ENCODE data around the gene MIER2.
A peak's percentile ranks its signal among the peaks of the same experiment; 100 is the strongest.
"Not testable (repeated sequence)": the region's sequence is repeated elsewhere in the genome, so short reads cannot be mapped to it uniquely, and the experiment has no call there.

Gene MIER2

GRCh38 chr19:281156-281853, 63.3 kb downstream of the MIER2 start:
- DNase-seq, result no peak

- no peak for DNase-seq
Measured at GRCh38 chr19:280541-281009, 64.0 kb downstream of the MIER2 start.

- no peak for DNase-seq
Measured at GRCh38 chr19:279656-280055, 64.9 kb downstream of the MIER2 start.

GRCh38 chr19:279231-279630, 65.4 kb downstream of the MIER2 start:
- DNase-seq, result no peak

GRCh38 chr19:277581-278165, 66.9 kb downstream of the MIER2 start:
- peak; percentile 28 to 57 (median 54) for DNase-seq

- no peak for DNase-seq
Measured at GRCh38 chr19:277131-277530, 67.5 kb downstream of the MIER2 start.

- no peak for DNase-seq
Measured at GRCh38 chr19:275958-276646, 68.5 kb downstream of the MIER2 start.

GRCh38 chr19:275000-275399, 69.6 kb downstream of the MIER2 start:
- DNase-seq, result no peak

- DNase-seq, result no peak
Measured at GRCh38 chr19:273393-273792, 71.2 kb downstream of the MIER2 start.

- DNase-seq, result no peak
Measured at GRCh38 chr19:271856-272255, 72.7 kb downstream of the MIER2 start.

GRCh38 chr19:270766-271318, 73.8 kb downstream of the MIER2 start:
- not testable (repeated sequence) for DNase-seq

GRCh38 chr19:269241-269640, 75.4 kb downstream of the MIER2 start:
- no peak for DNase-seq

GRCh38 chr19:262125-262524, 82.5 kb downstream of the MIER2 start:
- peak; percentile 20 to 43 (median 33) for DNase-seq

GRCh38 chr19:256804-257203, 87.8 kb downstream of the MIER2 start:
- not testable (repeated sequence) for DNase-seq

Data from suppressor macrophage treated with lipopolysaccharide for 1 hour (primary cell).